ENCODE results near the gene GLCE.
A peak's percentile ranks its signal among the peaks of the same experiment; 100 is the strongest.

Gene GLCE

GRCh38 chr15:69160141-69160993, at the start of gene GLCE:
TSS of gene GLCE (plus strand) at chr15:69160635. CDS start at chr15:69255807, 95,172 bp downstream.
- peak within 1 kb of the TSS; percentile 84 for H3K4me3 ChIP-seq (ENCODE audit: low read depth, low read length)
- no peak for TF ChIP-seq CTCF (IDR thresholded peaks at IDR 0.05; ENCODE audit: borderline replicate concordance, insufficient read depth, low read depth, low read length)

- H3K4me3 ChIP-seq (ENCODE audit: low read depth, low read length): no peak overlapping the region
- no peak for TF ChIP-seq CTCF (IDR thresholded peaks at IDR 0.05; ENCODE audit: borderline replicate concordance, insufficient read depth, low read depth, low read length)
Observed at GRCh38 chr15:69114331-69114928, 46.0 kb upstream of the GLCE start.

GRCh38 chr15:69115031-69115430, 45.4 kb upstream of the GLCE start:
- no peak overlapping the region for H3K4me3 ChIP-seq (ENCODE audit: low read depth, low read length)
- TF ChIP-seq CTCF (IDR thresholded peaks at IDR 0.05; ENCODE audit: borderline replicate concordance, insufficient read depth, low read depth, low read length): no peak

- no peak overlapping the region for H3K4me3 ChIP-seq (ENCODE audit: low read depth, low read length)
- no peak for TF ChIP-seq CTCF (IDR thresholded peaks at IDR 0.05; ENCODE audit: borderline replicate concordance, insufficient read depth, low read depth, low read length)
Observed at GRCh38 chr15:69116391-69116790, 44.0 kb upstream of the GLCE start.

GRCh38 chr15:69117431-69117871, 43.0 kb upstream of the GLCE start:
- H3K4me3 ChIP-seq (ENCODE audit: low read depth, low read length): no peak overlapping the region
- no peak for TF ChIP-seq CTCF (IDR thresholded peaks at IDR 0.05; ENCODE audit: borderline replicate concordance, insufficient read depth, low read depth, low read length)

GRCh38 chr15:69118089-69118488, 42.3 kb upstream of the GLCE start:
- TF ChIP-seq CTCF (IDR thresholded peaks at IDR 0.05; ENCODE audit: borderline replicate concordance, insufficient read depth, low read depth, low read length): no peak
- H3K4me3 ChIP-seq (ENCODE audit: low read depth, low read length): no peak overlapping the region

- no peak for TF ChIP-seq CTCF (IDR thresholded peaks at IDR 0.05; ENCODE audit: borderline replicate concordance, insufficient read depth, low read depth, low read length)
- H3K4me3 ChIP-seq (ENCODE audit: low read depth, low read length): no peak overlapping the region
Observed at GRCh38 chr15:69119001-69119400, 41.4 kb upstream of the GLCE start.
